ENCODE measurements around the gene ENAM.
"Not testable (repeated sequence)": the region's sequence is repeated elsewhere in the genome, so short reads cannot be mapped to it uniquely, and the experiment has no call there.

The ENAM gene

DNA sequence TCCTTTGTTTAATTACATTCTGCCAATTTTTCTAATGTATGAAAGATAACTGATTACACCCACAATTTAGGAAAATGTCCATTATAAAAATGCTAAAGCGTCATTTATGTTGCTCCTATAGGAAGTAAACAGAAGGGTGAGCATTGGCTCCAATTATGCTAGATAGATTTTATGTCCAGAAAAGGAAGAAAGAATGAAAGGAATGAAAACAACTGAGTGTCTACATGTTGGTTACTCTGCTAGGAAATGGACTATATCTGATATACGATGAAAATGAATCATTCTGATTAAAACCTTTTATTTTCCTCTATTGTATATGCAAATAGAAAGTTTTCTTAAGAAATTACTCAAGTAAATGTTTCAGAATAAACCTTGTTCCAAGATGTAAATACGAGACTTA is 1.6 kb downstream of the ENAM start:
- no peak for DNase-seq

DNA sequence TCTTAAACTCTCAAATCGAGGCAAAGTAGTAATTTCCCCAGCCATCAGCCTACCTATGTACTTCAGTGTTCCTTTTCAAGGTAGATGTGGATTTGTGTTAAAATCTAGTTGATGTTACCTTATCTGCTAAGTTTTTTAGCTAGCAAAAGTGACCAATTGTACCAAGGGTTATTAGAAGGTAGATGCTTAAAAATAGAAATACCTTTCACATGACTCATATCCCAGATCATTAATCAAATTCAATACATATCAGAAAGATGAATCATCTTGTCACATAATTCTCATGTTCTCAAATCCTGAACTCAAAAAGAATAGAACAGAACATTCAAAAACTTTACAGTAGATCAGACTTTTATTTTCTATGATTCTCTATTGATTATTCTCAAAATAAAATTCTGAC is 3.5 kb downstream of the ENAM start:
- no peak for DNase-seq

DNA sequence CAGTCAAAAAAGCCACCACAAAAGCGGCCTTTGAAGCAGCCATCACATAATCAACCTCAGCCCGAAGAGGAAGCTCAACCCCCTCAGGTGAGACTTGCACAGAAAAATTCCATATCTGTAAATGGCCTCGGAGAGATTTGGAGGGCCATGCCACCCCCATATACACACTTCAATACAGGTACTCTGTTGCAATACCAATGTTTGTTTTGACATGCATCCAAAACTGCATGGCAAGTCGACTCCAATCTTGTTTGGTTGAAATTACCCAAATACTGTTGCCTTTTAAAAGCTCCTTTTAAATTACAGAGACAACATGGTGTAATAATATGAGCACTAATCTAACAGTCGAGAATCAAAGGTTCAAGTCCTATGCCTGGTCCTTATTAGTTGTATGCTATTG is 5.9 kb downstream of the ENAM start:
- no peak for DNase-seq

DNA sequence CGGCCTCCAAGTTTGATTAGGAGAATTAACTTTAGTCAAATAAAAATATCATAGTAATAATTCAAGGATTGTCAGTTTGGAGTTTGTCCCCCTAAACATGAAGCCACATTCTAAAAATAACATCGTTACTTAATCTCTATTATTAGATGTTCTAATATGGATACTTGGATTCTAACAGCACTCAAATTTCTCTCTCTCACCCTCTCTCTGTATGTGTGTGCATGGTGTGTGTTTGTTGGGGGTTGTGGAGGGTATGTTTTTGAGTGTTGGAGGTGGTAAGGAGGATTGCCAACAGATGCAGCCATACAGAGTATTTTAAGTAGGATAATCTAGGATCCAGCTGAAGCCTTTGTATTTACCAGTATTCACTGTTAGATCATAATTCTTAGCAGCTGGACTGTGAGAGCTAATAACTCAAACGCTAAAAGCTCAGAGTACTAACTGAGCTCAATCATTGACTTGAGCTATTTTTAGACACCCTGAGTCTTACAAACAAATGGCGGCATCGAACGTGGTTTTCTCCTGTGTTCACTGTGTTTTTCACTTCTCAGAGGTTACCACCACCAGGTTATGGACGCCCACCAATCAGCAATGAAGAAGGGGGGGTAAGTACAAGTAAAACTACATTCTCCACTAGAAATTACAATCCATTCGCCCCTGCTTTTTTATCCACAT is 8.8 kb downstream of the ENAM start:
- peak; percentile 27 to 85 for DNase-seq

DNA sequence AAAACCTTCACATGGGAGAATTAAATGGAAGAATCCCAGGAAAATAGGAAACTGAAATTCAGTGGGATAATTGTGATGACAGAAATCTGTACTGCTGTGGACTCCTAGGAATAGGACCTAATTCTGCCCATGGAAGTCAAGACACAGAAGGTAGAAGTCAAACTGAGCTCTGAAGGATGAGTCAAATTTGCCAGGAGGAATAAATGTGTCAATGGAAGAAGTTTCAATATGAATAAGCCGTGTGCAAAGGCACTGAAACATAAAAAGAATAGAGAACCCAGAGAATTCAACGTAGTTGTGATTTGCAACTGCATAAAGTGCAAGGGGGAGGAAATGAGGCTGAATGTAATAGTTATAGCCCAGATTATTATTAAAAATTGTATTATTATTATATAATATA is 11.6 kb downstream of the ENAM start:
- DNase-seq = no peak

DNA sequence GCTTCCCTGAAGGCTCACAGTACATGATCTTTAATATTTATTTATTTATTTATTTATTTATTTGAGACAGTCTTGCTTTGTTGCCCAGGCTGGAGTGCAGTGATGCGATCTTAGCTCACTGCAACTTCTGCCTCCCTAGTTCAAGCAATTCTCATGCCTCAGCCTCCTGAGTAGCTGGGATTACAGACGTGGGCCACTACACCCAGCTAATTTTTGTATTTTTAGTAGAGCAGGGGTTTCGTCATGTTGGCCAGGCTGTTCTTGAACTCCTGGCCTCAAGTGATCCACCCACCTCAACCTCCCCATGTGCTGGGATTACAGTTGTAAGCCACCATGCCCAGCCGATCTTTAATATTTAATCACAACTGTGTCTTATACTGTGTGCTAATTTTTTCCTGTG is 22.2 kb downstream of the ENAM start:
- DNase-seq = not testable (repeated sequence)

DNA sequence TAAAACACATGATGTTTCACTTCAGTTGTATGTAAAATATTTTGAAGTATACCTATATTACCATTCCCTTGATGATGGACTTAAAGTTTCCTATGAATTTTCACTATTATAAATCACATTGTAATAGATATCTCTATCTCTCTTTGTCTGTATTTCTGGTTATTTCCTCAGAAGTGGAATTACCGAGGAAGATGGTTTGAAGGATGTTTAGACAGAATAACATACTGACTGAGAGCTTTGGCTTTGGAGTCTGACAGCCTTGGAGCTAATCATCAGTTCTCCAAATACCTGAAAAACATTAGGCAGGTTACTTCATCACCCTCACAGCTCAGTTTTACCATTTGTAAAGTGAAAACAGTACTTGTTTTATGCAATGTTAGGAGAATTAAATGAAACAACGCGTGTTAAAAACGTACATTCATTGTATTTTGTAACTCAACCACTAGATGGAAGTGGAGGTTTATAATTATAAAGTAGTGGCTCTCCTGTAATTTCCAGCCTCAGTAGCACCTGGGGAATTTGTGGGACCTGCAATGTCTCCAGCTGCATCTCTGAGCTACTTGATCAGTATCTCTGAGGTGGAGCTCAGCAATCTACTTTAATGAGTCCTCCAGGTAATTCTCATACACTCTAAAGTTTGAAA is 23.4 kb downstream of the ENAM start:
- peak in 1 of 2 experiments; percentile 41 for DNase-seq

DNA sequence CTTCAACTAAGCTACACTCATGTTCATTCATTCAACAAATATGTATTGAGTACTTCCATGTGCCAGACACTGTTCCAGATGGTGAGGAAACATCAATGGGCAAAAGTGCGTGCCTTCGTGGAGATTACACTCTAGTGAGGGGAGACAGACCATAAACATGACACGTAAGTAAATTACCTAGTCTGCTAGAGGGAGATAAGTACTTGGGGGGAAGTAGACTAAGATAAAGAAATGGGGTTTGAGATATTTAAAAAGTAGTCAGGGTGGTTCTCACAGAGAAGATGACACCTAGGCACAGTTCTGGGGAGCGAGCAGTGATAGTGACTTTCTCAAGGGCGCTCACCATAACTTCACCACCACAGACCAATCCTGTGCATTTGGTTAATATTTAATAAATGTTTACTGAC is 26.1 kb downstream of the ENAM start:
- no peak for DNase-seq

DNA sequence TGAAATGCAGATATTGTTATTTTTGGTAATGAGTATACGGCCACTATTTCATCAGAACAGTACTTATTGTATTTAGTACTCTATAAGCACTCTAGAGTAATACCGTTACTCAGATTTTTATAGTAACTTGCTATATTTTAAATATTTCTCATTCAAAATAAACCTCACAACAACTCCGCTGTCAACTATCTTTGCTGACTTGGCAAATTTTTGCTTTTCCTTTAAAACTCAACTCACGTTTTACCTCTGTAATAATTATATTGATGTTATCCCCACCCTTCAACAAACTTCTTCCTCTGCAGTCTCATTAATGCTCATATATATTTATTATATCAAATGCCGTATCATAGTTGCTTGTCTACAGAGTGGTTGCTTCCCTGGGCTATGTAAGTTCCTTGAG is 28.8 kb downstream of the ENAM start:
- no peak for DNase-seq

DNA sequence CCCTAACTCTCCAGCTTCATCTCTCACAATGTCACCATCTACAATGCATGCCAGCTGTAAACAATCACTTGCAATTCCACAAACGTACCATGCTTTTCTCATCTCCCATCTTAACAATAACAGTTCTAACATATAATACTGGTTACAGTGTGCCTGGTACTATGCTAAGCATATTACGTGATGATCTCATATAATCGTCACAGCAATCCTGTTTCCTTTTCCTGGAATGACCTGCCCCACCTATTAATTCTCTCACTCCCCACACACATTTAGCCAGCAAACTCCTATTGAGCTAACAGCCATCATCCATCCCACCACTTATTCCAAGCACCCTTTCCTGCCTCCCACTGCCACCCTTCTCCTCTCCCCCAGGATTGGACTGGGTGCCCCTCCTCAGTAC is 29.9 kb downstream of the ENAM start:
- no peak for DNase-seq

DNA sequence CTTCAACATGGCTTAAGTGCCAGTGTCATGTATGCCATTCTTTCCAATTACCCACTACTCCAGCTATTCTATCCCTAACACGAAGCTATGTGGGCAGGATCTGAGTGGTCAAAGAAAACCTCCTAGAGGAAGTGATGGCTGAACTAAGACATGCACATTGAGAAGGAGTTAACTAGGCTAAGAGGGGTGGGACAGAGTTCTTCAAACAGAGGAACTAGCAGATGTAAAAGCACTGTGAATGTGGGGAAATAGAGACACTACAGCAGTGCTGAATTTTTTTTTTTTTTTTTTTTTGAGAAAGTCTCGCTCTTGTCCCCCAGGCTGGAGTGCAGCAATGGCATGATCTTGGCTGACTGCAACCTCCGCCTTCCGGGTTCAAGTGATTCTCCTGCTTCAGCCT is 31.6 kb downstream of the ENAM start:
- no peak for DNase-seq

DNA sequence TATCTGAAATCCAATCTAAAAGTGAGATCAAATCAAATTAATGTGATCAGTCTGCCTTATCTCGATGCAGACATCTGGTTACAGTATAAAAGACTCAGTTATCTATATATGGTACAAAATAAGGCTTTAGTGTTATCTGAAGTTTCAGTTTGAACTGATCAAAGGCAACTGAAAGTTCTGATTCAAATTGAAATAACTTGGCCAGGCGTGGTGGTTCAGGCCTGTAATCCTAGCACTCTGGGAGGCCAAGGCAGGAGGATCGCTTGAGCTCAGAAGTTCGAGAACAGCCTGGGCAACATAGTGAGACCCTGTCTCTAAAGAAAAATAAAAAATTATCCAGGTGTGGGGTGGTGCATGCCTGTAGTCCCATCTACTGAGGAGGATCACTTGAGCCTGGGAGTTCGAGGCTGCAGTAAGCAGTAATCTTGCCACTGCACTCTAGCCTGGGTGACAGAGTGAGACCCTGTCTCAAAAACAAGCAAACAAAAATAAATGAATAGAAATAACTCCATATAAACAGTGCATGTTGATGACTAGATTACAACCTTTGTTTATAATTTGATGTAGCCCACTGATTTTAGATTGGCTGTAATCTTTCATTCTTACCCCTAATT is 32.9 kb downstream of the ENAM start:
- DNase-seq = not testable (repeated sequence)

DNA sequence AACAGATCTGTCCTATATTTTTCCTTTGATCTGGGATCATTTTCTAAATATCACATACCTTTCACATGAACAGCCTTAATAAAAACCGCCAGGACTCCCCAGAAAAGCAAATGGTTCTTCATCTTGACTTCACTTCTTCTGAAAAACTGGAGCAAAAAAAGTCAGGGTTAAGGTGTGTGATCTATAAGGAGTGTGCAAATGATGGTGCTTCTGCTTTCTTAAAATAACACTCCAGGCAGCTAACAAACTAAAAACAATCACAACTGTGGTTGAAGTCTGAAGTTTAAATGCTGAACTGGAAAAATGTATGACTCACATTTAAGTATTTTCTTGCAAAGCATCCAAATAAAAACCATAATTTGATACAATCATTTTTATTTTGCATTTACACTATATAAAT is 37.8 kb downstream of the ENAM start, which contains the start of gene JCHAIN:
TSS of gene JCHAIN (minus strand) at position 140 of the 400 bp plus-strand sequence. CDS start at position 122, 18 bp downstream.
- DNase-seq = no peak

DNA sequence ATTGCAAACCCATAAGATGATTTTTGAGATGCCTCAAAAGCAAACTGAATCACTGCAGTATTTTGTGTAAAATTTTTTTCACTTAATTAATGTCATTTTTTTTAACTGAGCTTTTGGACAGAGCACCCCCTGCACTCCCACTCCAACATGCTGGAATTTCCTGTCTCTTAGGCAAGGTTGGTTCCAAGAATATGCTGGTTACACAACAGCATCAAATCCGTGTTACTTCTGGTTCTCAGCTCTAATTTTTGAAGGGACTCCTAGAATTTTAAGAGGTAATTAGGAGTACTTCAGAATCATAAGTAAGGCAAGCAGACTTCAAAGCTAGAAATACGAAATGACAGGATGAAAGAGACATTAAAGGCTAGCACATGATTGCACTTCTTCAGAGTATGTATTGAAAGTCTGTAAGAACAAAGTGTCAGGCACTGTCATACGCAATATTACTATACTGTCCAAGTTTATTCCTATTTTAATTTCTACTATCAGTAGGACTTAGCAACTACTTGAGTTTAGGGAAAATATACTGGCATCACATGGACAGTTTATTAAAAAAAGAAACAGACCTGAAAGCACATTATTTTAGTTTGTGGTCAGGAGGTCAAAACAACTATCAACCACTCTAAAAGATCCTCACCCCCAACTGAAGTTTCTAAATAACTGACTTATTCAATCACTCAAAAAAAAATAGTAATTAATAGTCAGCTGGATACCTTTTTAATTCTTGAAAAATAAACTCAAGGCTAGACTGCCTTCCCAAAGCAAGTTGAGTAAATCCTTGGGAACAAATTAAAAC is 39.4 kb downstream of the ENAM start:
- DNase-seq = no peak

DNA sequence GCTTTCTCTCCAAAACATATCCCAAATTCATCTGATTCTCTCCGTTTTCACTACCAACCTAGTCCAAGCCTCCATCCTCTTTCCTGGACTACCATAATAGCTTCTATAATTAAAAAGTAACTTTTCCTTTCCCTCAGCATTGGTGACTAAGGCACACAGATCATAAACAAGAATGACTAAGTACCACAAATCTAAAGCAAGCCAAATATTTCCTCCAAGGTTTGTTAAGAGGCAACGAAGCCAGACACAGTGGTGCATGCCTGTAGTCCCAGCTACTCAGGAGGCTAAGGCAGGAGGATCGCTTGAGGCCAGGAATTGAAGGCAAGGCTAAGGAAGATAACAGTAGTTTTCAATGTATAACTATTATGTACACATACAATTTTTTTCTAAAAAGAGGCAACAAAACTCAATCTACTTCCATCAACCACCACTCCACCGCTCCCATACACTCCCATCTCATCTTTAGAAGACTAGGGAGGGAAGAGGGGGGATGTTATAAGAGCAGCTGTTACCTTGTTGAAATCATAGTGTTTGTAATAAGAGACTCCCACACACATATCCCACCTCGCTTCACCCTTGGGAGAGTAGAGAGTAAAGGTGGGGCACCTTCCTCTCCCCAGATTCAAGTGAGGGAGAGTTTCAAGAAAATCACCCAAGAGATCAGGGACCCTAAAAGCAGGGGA is 41.9 kb downstream of the ENAM start:
- DNase-seq = no peak

DNA sequence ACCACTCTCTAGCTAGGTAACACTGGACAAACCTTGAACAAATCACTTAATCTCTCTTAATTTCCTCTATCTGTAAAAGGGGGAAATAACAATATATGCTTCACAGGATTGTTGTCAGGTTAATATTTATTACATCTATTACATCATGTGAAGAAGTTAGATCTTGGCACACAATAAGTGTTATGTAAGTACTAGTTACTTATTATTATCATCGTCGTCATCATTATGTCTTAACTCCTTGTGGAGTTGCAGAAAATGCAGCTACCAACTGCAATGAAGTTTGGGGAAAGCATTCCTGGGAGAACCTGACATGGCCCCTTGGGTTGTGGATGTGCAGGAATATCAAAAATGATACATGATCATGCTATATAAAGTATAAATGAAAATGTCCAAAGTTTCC is 42.5 kb downstream of the ENAM start:
- DNase-seq = no peak

DNA sequence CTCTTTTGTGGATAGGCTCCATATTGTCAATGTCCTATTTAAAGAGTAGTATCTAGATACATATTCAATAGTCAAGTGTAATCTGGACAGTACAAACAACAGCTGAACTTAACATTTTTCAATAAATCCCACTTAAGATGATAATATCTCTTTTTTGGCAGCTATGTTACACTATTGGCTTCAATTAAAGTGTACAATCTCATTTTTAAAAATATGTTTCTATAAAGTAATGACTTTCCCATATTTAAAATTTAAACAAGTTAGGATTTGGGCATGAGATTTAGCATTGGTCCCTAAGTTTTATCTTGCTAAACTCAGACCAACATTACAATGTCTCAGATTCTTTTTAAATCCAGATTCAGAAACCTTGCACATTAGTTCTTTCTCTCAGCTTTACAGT is 45.6 kb downstream of the ENAM start:
- DNase-seq = no peak

DNA sequence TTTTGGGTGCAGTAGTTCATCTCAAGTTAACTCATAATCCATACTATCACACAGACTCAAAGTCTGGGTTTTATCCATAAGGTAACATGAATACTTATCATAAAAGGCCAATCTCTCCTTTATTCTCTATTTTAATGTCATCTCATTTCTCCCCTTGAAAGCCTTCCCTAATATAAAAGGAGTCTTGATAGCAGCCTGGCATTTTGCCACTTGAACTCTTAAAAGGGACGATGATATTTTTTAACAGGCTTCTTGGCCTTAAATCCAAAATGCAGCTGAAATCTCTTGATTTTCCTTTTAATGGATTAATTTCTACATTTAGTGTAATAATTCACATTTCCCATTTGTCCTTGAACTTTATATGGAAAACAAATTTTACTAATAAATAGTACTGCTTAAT is 46.2 kb downstream of the ENAM start:
- DNase-seq = no peak

DNA sequence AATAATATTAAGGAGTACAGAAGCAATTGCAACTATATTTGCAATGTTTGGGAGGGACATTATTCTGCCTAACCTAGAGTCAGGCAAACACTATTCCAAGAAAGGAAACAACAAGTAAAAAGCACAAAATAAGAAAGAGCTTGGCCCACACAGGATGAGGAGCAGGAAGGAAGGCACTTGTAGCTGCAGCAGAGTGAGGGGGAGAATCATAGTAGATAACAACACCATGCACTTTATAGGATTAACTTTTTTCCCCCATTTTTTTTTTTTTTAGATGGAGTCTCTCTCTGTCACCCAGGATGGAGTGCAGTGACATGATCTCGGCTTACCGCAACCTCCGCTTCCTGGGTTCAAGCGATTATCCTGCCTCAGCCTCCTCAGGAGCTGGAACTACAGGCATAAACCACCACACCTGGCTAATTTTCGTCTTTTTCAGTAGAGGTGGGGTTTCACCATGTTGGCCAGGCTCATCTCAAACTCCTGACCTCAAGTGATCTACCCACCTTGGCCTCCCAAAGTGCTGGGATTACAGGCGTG is 48.1 kb downstream of the ENAM start:
- DNase-seq = no peak

DNA sequence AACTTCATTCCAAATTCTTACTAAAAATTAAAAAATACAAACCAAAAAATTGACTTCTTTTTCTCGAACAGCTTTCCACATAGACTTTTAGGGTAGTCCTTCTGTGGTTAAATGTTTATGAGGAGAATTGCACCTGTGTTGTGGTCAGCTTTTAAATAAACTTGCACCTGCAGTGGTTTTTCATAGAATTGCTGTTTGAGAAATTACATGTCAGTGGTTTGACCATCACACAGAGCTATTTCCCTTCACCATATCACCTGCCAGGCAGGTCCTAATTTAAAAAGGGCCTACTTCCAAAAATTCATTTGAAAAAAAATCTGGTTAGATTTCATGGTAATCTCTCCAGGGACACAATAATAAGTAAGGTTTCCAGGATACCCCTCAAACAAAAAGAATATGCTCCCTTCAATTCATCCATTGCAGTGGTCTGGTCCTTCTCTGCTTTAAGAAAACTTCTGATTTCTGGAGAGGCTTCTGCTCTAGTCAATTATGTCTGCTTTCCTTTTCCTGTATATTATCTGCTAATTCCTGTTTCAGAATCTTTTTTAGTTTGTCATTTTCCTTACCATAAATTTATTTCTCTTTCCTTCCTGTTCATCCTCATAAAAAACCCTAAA is 49.9 kb downstream of the ENAM start:
- no peak for DNase-seq

DNA sequence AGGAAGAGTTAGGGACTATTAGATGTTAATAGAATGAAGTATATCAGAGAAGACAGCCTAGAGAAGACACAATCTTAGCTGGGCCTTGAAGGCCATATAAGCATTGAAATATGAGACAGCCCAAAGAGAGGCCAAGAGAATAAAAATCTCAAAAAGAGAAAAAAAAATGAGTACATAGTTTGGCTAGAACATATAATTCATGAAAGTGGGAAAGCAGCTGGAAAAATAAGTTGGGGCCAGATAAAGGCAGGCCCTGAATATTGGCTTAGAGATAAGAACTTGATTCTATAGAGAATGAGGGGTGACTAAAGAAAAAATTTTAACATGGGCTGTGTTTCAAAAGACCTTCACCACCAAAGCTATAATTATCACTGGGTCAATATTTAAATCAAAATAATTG is 52.4 kb downstream of the ENAM start:
- DNase-seq = no peak

DNA sequence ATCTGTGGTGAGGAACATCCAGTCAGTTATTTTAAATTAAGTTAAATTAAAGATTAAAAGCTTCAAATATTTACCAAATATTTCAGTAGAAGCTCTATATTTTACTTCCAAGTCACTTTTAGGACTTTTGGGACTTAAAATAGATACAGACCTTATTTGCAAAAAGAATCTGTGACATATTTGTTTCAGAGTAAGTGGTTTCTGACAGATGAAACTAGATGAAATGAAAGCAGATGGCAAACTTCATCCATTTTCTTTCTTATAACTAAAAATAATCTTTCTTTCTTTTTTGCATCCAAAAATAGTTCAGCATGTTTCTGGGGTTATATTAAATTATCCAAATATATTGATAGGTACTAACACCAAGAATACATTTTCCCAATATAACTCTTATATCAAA is 53.2 kb downstream of the ENAM start:
- no peak for DNase-seq

Data from NCI-H524 (cell line).